Mucosa of descending colon (tissue), 3 donors: ENCODE results near the gene TALDO1. TPM values are rescaled to one million over a fixed set of nuclear protein-coding genes. Genes with fewer than 3 reads are reported as not detected.

Experiments
- ATAC-seq: fragments of 200-7000 bp; cut with Tn5 transposase; one replicate; pipeline ENCODE4 v1.9.1; 2020; ENCODE audit warnings: mild to moderate bottlenecking, moderate library complexity
- DNase-seq, 3 donors: peaks; one replicate each; pipeline ENCODE4 v3.0.0-alpha.2; 2020
- H3K36me3 ChIP-seq: fragments of 200-600 bp; one replicate; pipeline ENCODE4 v1.8.0; 2021; ENCODE audit warnings: low read depth, mild to moderate bottlenecking
- H3K4me1 ChIP-seq: fragments of 200-600 bp; one replicate; pipeline ENCODE4 v1.8.0; 2021; ENCODE audit warnings: low read depth, mild to moderate bottlenecking
- H3K4me3 ChIP-seq: fragments of 200-600 bp; one replicate; pipeline ENCODE4 v1.8.0; 2021; ENCODE audit warnings: mild to moderate bottlenecking
- H3K9me3 ChIP-seq: fragments of 200-600 bp; one replicate; pipeline ENCODE4 v1.8.0; 2021; ENCODE audit warnings: mild to moderate bottlenecking
- CTCF ChIP-seq: fragments of 200-600 bp; IDR thresholded peaks from one replicate; pipeline ENCODE4 v1.8.0; 2022; ENCODE audit warnings: antibody characterized with exemption, mild to moderate bottlenecking
- intact Hi-C, 2 donors: fragments of 100-400 bp; cut with DNase I in 1 of 2; cut with micrococcal nuclease in 1 of 2; formaldehyde crosslinking; loops; one replicate each; pipeline versions ENCODE4 v1.11.0 to v1.11.1; 2022; cut with DNase I, micrococcal nuclease
- total RNA-seq, 3 donors: library from RNA; stranded (reverse); fragmentation: NEBNext Ultra II Directional in 2 of 3; extraction: Animal tissue kit (Norgen Biotek cat#: 25700) in 2 of 3; gene quantifications; one replicate each; pipeline versions ENCODE4 v1.2.1 to v1.2.4, GENCODE V29; 2021 to 2023
- donor health status: DM: no; HTN: no; CAD: no; lungs with moderate emphysema.
- donor health status: DM: no; HTN: no; CAD: no.
- donor health status: DM: no; HTN: yes; CAD: no.

TALDO1 gene
- total RNA-seq, 3 donors from 2014 or later = 101 to 158 (median 128) TPM

DNA sequence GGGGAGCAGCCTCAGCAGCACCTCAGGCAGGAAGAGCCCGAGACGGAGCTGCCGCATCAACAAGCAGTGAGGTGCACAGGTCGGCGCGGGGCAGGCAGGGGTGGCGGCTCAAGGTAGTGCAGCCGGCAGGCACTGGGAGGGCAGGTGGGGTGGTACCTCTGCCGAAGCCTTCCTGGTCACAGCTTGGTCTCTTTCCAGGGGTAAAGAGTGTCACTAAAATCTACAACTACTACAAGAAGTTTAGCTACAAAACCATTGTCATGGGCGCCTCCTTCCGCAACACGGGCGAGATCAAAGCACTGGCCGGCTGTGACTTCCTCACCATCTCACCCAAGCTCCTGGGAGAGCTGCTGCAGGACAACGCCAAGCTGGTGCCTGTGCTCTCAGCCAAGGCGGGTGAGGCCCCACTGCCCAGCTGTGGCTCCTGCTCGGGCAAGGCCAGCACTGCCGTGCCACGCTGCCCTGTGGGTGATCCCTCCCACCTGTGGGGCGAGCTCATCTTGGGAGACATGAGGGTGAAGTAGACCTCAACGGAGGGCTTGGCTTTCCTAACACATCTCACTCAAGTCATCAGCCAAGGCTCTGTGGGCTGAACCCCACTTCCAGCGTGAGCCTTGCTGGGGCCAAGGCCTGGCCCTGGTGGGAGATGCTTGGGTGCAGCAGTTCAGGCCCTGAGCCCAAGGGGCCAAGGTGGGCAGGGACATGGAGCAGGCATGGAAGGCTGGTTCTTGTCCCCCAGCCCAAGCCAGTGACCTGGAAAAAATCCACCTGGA, 16.5 kb downstream of the TALDO1 start:
- H3K4me1 ChIP-seq = peaks cover 9% of the 10 kb centered on the region
- no peak overlapping the region for H3K4me3 ChIP-seq
- intact Hi-C loops = no loop called here
- peaks cover 6% of the 10 kb centered on the region for H3K36me3 ChIP-seq
- no peak for TF ChIP-seq CTCF
- ATAC-seq (peak; percentile 10), DNase-seq (peak in 2 of 3 donors; percentile 47 to 57)
- H3K9me3 ChIP-seq = no peaks in the 10 kb centered on the region

DNA sequence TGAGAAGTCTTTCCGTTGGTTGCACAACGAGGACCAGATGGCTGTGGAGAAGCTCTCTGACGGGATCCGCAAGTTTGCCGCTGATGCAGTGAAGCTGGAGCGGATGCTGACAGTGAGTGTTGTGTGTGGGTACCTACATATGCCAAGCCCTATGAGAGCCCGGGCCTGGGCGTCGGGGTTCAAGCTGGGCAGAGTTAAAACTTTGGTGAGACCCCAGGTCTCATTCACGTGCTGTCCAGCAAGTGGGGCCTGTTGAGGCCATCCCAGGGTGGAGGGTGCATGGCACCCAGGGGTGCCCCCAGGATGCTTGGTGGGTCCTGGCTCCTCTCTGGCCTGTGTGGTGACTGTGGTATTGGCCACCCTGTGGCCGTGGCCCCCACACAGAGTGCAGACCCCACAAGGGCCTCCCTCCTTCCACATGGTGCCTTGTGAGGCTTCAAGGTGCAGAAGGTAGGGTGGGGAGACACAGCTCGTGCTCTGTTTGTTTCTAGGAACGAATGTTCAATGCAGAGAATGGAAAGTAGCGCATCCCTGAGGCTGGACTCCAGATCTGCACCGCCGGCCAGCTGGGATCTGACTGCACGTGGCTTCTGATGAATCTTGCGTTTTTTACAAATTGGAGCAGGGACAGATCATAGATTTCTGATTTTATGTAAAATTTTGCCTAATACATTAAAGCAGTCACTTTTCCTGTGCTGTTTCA, 17.2 kb downstream of the TALDO1 start:
- TF ChIP-seq CTCF = no peak
- ATAC-seq = no peak
- Histone ChIP-seq H3K9me3 (no peaks in the 10 kb centered on the region), H3K4me3 (no peak overlapping the region), H3K36me3 (no peaks in the 10 kb centered on the region), H3K4me1 (peaks cover 9% of the 10 kb centered on the region)
- intact Hi-C loops = no loop called here
- DNase-seq = no peak

GRCh38 chr11:765025-765801, 17.9 kb downstream of the TALDO1 start:
- Histone ChIP-seq H3K4me1 (peaks cover 9% of the 10 kb centered on the region), H3K9me3 (no peaks in the 10 kb centered on the region), H3K36me3 (no peaks in the 10 kb centered on the region), H3K4me3 (no peak overlapping the region)
- ATAC-seq (peak; percentile 48), DNase-seq (peak; percentile 69 to 73 (median 73))
- TF ChIP-seq CTCF = peak; percentile 29
- intact Hi-C loops = no loop called here

- ATAC-seq = no peak
- no peaks in the 10 kb centered on the region for H3K36me3 ChIP-seq
Measured at GRCh38 chr11:765802-766091, 18.5 kb downstream of the TALDO1 start.

More at GRCh38 chr11:765802-766091, 18.5 kb downstream of the TALDO1 start:
- Histone ChIP-seq H3K4me3 (no peak overlapping the region), H3K9me3 (no peaks in the 10 kb centered on the region), H3K4me1 (peaks cover 9% of the 10 kb centered on the region)
- no peak for DNase-seq
- no peak for TF ChIP-seq CTCF
- intact Hi-C loops = no loop called here
